Pancreas (tissue), 10 donors: Measurements from ENCODE around the gene EIF2S1. TPM values are rescaled to one million over a fixed set of nuclear protein-coding genes. Genes with fewer than 3 reads are reported as not detected.

Experiments
- ATAC-seq, 4 donors: fragments of 200-7000 bp; cut with Tn5 transposase; one replicate each; pipeline versions ENCODE4 v1.8.0 to v1.9.1; 2020; ENCODE audit warnings: mild to moderate bottlenecking in 4 of 4, moderate library complexity in 4 of 4
- DNase-seq, 6 donors: peaks; one replicate each; pipeline ENCODE4 v3.0.0-alpha.2; 2020
- FAIRE-seq: peaks from 2 replicates; lab custom pipeline; 2012; peaks lifted over from hg19 to GRCh38; lab: Jason Lieb, UNC
- H3K27ac ChIP-seq, 4 donors: fragments of 200-600 bp; sonication (generic); 1 replicate in 3 of 4; 2 replicates in 1 of 4; pipeline versions ENCODE4 v1.5.0 to v1.8.0; 2020
- H3K27me3 ChIP-seq, 4 donors: fragments of 200-600 bp; one replicate each; pipeline ENCODE4 v1.8.0; 2021
- H3K36me3 ChIP-seq, 3 donors: fragments of 200-600 bp; sonication (generic) in 1 of 3; one replicate each; pipeline versions ENCODE4 v1.5.0 to v1.8.0; 2020 to 2021
- H3K4me1 ChIP-seq, 3 donors: fragments of 200-600 bp; one replicate each; pipeline ENCODE4 v1.8.0; 2021
- H3K4me3 ChIP-seq, 4 donors: fragments of 200-600 bp; sonication (generic) in 2 of 4; one replicate each; pipeline versions ENCODE4 v1.5.0 to v1.8.0; 2020 to 2021
- H3K9me3 ChIP-seq, 4 donors: fragments of 200-600 bp; one replicate each; pipeline ENCODE4 v1.8.0; 2021
- CTCF ChIP-seq, 4 donors: fragments of 200-600 bp; sonication (generic) in 3 of 4; IDR thresholded peaks; one replicate each; pipeline versions ENCODE4 v1.5.0 to v1.8.0; 2021; ENCODE audit warnings: antibody characterized with exemption in 4 of 4
- WGBS, 2 donors: extraction: QIAGEN DNeasy Blood & Tissue Kit; methylation state at CpG; one replicate each; pipeline ENCODE4 v1.1.7; 2013; 5-methylcytosine and 5-hydroxymethylcytosine counted together
- intact Hi-C, 3 donors: fragments of 100-400 bp; cut with DNase I; formaldehyde crosslinking; loops; one replicate each; pipeline versions ENCODE4 v1.11.1 to v1.14.2; 2022
- polyA plus RNA-seq, 2 donors: library from polyadenylated mRNA; stranded (reverse); fragments of 200-250 nt; gene quantifications; one replicate each; pipeline ENCODE4 v1.2.3, GENCODE V29; 2013
- total RNA-seq, 6 donors: library from RNA; stranded (reverse); fragmentation: NEBNext Ultra II Directional in 4 of 6; extraction: Animal tissue kit (Norgen Biotek cat#: 25700) in 4 of 6; gene quantifications; one replicate each; pipeline versions ENCODE4 v1.2.1 to v1.2.4, GENCODE V29; 2021 to 2023
- donor health status: healthy with polysubstance abuse.
- donor health status: DM: no; HTN: no; CAD: no; lungs with moderate emphysema.
- donor health status: DM: no; HTN: no; CAD: no.
- donor health status: control.
- donor health status: control.
- donor health status: Bipolar disorder and iron deficiency.
- donor health status: DM: yes; HTN: yes; CAD: no.
- donor health status: DM: no; HTN: no; CAD: no.
- donor health status: DM: no; HTN: no; CAD: no.
- donor health status: DM: yes; HTN: yes; CAD: no.

The EIF2S1 gene
- total and polyA plus RNA-seq, 8 donors, result 14.9 to 52.8 (median 33.2) TPM

- WGBS, 2 donors, result 63 to 79% methylated on average over 3 of the region's 3 CpGs
- intact Hi-C loops, result loop anchor here in 1 of 3 donors (10.0 kb wide), 1 partner anchor 150 kb away; no protein-coding TSS in a partner anchor
These were observed 64.4 kb downstream of the EIF2S1 start for GRCh38 chr14:67424539-67424938.

GRCh38 chr14:67425608-67426007 is 65.5 kb downstream of the EIF2S1 start:
- TF ChIP-seq CTCF (IDR thresholded peaks at IDR 0.05), result no peak
- ATAC-seq (no peak), DNase-seq (peak in 1 of 6 donors; percentile 30), FAIRE-seq (no peak)
- Histone ChIP-seq H3K9me3 (no peaks in the 10 kb centered on the region), H3K27me3 (no peaks in the 10 kb centered on the region), H3K4me1 (peaks cover 0 to 5% (median 0%) of the 10 kb centered on the region in 3 donors), H3K36me3 (no peaks in the 10 kb centered on the region), H3K4me3 (no peak overlapping the region), H3K27ac (no peak overlapping the region)
- intact Hi-C loops, result loop anchor here in 2 of 3 donors (5.0 to 10.0 kb wide), 2 partner anchors 147 to 149 kb away; no protein-coding TSS in a partner anchor
- 77 to 81% methylated on average over 4 of the region's 4 CpGs for WGBS, 2 donors

More at GRCh38 chr14:67424539-67424938, 64.4 kb downstream of the EIF2S1 start:
- FAIRE-seq, result no peak
- no peak for ATAC-seq
- Histone ChIP-seq H3K27ac (no peak overlapping the region), H3K9me3 (no peaks in the 10 kb centered on the region), H3K36me3 (no peaks in the 10 kb centered on the region), H3K4me1 (peaks cover 0 to 5% (median 0%) of the 10 kb centered on the region in 3 donors), H3K27me3 (no peaks in the 10 kb centered on the region), H3K4me3 (no peak overlapping the region)
- no peak for TF ChIP-seq CTCF (IDR thresholded peaks at IDR 0.05)
- DNase-seq, result peak in 1 of 6 donors; percentile 14

DNA sequence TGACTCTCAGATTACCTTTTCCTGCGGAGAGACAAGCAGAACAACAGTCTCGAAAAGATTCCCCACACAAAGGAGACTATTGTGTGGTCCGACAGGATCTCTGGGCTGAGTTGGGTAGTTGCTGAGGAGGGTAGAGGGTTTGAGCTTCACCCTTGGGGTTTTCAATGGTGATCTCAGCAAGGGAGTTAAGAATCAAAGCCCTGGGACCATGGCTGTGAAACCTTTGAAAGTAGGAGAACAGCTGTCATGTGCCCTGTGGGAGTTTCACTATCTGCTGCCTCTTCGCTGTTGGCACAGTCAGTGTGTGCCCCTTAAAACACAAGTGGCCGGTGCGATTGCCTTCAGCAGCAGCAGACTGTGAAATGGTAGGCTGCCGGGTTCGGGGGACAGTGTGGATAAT is 66.0 kb downstream of the EIF2S1 start:
- no peak overlapping the region for H3K4me3 ChIP-seq
- H3K27ac ChIP-seq, result no peak overlapping the region
- intact Hi-C loops, result loop anchor here in 2 of 3 donors (5.0 to 10.0 kb wide), 2 partner anchors 146 to 149 kb away; no protein-coding TSS in a partner anchor
- no peaks in the 10 kb centered on the region for H3K36me3 ChIP-seq
- WGBS, 2 donors, result 67 to 79% methylated on average over 8 of the region's 8 CpGs
- H3K9me3 ChIP-seq, result no peaks in the 10 kb centered on the region
- ATAC-seq (no peak), FAIRE-seq (no peak), DNase-seq (peak in 1 of 6 donors; percentile 36)
- H3K4me1 ChIP-seq, result peaks cover 0 to 5% (median 0%) of the 10 kb centered on the region in 3 donors
- no peak for TF ChIP-seq CTCF (IDR thresholded peaks at IDR 0.05)
- no peaks in the 10 kb centered on the region for H3K27me3 ChIP-seq

DNA sequence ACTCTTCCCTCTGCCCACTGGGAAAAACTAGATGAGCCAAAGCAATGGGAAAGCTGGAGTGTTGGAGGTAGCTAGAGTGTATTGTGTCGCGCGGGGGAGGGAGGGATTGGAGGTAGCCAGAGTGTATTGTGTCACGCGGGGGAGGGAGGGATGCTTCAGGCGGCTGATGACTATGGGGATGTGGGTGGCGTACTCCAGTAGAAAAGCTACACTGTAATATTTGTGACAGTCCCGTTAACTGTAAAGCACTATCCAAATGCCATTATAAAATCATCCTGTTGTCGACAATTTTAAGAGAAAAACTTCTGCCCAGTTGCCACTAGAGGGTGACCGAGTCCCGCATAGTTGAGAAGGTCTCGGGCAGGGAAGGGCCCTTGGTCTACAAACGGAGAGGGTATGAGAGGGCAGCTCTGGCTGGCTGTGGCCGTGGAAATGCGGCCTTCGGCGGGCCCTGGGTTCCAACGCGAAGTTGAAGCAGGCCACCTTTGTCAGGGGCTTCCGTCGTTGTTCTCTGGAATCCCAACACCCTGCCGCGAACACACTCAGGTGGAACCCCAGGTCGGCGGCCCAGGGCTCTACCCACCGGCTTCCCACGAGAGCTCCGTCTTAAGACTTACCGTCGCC is 67.0 kb downstream of the EIF2S1 start:
- intact Hi-C loops, result loop anchor here in 2 of 3 donors (5.0 to 10.0 kb wide), 2 partner anchors 145 to 148 kb away; no protein-coding TSS in a partner anchor
- Histone ChIP-seq H3K4me3 (no peak overlapping the region), H3K27me3 (no peaks in the 10 kb centered on the region), H3K36me3 (no peaks in the 10 kb centered on the region), H3K27ac (no peak overlapping the region), H3K4me1 (peaks cover 0 to 5% (median 0%) of the 10 kb centered on the region in 3 donors), H3K9me3 (no peaks in the 10 kb centered on the region)
- DNase-seq, result peak; percentile 75 to 86 (median 82)
- 35 to 37% methylated on average over 30 of the region's 30 CpGs for WGBS, 2 donors
- ATAC-seq, result peak; percentile 88 to 94 (median 91)
- no peak for FAIRE-seq
- TF ChIP-seq CTCF (IDR thresholded peaks at IDR 0.05), result peak; percentile 40 to 76 (median 69)
